WI38 (cell line): ENCODE results near the gene TACR1.

Experiments
- H3K4me3 ChIP-seq: 2 replicates; pipeline ENCODE4 v1.5.1; 2011; ENCODE audit warnings: low read depth, mild to moderate bottlenecking, control low read depth, low read length
- CTCF ChIP-seq: IDR thresholded peaks from 2 replicates; pipeline ENCODE4 v1.5.1; 2012; ENCODE audit warnings: low read depth, mild to moderate bottlenecking, control low read depth, low read length

The TACR1 gene

GRCh38 chr2:75130171-75130570 is 69.1 kb downstream of the TACR1 start:
- TF ChIP-seq CTCF = no peak
- H3K4me3 ChIP-seq = no peak overlapping the region

GRCh38 chr2:75123876-75124275 is 75.4 kb downstream of the TACR1 start:
- no peak overlapping the region for H3K4me3 ChIP-seq
- no peak for TF ChIP-seq CTCF

GRCh38 chr2:75113231-75113869 is 86.0 kb downstream of the TACR1 start:
- H3K4me3 ChIP-seq = no peak overlapping the region
- TF ChIP-seq CTCF = no peak

- no peak for TF ChIP-seq CTCF
- H3K4me3 ChIP-seq = no peak overlapping the region
Measured at GRCh38 chr2:75108937-75109482, 90.3 kb downstream of the TACR1 start.

GRCh38 chr2:75102011-75102410 is 97.3 kb downstream of the TACR1 start:
- no peak for TF ChIP-seq CTCF
- H3K4me3 ChIP-seq = no peak overlapping the region

DNA sequence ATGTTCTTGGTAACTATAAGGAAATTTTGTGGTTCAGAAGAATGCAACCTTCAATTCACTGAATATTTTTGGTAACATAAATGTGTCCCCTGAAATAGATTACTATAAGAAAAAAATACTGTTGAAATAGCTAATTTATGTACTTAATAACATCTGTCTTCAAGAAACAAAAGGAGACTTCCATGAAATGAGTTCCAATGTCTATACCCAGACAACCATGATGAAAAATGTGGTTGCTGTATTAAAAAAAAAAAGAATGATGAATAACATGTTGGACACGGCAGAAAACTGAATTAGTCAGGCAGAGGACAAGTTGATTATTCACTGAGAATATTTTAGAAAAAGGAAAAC is 98.5 kb downstream of the TACR1 start:
- TF ChIP-seq CTCF = no peak

GRCh38 chr2:75100011-75100800 is 99.1 kb downstream of the TACR1 start:
- H3K4me3 ChIP-seq = no peak overlapping the region
- no peak for TF ChIP-seq CTCF

More for the DNA sequence above, 98.5 kb downstream of the TACR1 start:
- no peak overlapping the region for H3K4me3 ChIP-seq
